Raji (cell line): ENCODE data around the gene UBE2Q1.

ENCODE experiments used
- POLR2A ChIP-seq: IDR thresholded peaks from 2 replicates; pipeline ENCODE4 v1.6.1; 2011; ENCODE audit warnings: low read depth, low read length, control low read depth; ENCODE audit not compliant: insufficient read depth

UBE2Q1 gene

DNA sequence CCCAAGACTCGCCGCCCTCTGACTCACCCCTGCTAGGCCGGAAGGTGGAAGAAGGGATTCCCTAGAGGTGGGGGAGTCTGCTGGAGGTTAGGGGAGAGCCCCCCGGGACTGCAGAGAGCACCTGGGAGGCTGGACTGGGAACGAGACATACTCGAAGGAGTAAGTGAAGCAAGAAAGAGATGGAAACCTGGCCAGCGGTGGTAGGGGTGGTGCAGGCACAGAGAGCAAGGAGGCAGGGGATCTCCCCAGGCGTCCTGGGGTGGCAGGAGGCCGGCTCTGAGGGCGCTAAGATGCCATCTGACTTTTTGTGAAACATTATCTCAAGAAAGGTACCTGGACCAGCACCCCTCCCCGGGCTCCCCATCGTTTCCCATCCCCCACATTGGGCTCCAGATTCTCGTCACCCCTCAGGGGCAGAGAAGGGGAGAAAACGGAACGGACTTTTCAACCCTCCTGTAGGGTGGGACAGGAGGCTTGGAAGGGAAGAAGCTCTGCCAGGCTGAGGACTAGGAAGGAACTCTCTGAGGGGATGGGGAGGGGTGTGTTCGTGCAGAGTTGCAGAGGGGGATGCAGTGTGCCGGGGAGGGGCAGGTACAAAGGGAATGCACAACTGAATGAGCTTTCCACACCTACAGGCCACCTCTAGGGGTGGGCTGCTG, 9.8 kb upstream of the UBE2Q1 start:
- TF ChIP-seq POLR2A: no peak

GRCh38 chr1:154567386-154568156, 9.1 kb upstream of the UBE2Q1 start, which contains the start of gene CHRNB2:
Gene CHRNB2, plus strand, starts transcription at chr1:154567778. Its CDS starts 267 bp downstream, at chr1:154568045.
- no peak for TF ChIP-seq POLR2A

DNA sequence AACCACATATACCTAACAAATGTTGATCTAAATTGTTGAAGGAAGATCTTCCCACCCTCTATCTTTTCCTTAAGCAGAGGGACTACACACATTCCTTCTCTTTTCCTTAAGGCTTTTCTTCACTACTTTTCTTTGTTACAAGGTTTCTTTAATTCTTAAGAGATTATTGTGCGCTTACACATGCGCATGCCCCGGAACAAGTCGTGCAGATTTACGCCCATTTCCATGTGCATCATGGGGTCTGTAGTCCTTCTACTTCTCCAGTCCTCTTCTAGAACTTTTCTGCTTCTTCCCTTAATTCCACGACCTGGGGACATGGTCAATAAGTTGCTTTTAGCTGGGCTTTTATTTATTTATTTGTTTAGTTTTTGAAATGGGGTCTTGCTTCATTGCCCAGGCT, 7.4 kb upstream of the UBE2Q1 start:
- TF ChIP-seq POLR2A: no peak

- TF ChIP-seq POLR2A: no peak
Observed at GRCh38 chr1:154559466-154560044, 1.1 kb upstream of the UBE2Q1 start.

DNA sequence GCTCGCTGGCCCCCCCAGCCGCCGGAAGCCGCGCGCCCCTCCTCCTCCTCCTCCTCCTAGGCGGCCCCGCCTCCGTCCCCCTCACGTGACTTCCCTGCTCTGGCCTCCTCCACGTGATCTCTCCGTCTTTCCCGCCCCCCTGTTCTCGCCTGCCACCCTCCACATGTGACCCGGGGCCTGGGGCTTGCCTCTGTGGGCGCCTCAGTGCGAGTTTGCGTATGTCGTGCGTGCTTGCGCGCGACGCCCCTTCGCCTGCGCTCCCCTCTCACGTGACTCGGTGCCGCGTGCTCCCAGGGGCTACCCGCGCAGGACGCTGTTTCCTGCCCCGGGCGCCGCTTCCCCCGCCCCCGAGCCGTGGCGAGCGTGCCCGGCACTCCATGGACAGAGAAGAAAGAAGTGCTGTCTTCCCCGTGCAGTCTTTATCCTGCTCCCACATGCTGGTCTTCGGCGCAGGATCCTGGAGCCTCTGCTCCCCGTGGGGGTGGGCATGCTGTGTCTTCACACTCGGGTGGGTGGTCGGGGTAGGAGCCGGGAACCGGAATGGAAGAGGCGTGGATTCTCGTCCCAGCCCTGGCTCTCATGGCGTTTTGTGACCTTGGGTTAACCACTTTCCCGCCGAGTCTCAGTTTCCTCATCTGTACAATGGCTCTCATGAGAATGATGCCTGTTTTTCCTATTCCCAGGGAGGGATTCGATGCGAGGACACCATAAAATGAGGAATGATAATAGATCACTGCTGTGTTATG, 431 bp upstream of the UBE2Q1 start:
- TF ChIP-seq POLR2A: peak; percentile 76

DNA sequence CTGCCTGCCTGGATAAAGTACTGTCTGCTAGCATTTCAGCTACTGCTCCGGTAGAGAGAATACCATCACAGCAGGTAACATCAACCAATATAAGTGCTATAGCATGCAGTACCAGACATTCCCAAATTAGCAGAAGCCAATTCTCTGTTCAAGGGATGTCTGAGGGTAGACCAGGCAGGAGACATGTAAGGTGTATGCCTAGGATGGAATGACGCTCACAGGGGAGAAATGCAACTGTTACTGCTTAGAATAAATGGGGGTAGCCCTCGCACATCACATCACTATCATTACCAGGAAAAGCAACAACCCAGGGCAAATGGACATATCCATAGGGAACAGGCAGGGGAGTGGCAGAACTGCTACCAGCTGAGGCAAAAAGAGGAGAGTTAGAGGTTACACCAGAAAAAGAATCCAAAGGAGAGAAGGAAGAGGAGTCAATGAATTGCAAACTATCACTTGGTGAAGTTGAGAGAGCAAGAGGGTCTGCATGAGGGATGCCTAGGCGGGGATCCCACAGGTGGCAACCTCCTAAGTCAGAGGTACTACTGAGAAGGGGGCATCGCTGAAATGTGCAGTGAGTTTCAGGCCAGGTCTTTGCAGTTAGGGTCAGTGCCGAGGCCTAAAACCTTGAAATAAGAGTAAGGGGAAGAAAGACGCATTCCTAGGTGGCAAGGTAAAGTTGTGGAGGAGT, 1.1 kb downstream of the UBE2Q1 start:
- 0 out of 2 replicates have a peak, but pooled peaks have one; percentile 28 for TF ChIP-seq POLR2A

DNA sequence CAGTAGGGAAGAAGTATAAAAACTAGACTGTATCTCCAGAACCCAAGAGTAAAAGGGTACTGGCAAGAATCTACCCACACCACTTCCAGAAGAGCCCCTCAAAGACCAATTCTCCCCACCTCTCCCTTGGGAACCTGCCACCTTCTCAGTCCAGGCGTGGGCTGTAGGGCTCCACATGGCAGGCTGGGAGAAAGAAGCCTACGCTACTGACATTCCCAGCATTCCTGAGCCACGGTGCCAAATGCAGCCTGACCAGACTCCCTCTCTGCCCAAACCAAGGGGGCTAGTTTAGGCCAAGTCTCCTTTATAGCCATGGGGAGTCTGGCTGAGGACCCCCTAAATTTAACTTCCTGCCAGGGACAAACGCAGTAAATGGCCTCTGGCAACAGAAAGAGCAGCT, 2.0 kb downstream of the UBE2Q1 start:
- no peak for TF ChIP-seq POLR2A

DNA sequence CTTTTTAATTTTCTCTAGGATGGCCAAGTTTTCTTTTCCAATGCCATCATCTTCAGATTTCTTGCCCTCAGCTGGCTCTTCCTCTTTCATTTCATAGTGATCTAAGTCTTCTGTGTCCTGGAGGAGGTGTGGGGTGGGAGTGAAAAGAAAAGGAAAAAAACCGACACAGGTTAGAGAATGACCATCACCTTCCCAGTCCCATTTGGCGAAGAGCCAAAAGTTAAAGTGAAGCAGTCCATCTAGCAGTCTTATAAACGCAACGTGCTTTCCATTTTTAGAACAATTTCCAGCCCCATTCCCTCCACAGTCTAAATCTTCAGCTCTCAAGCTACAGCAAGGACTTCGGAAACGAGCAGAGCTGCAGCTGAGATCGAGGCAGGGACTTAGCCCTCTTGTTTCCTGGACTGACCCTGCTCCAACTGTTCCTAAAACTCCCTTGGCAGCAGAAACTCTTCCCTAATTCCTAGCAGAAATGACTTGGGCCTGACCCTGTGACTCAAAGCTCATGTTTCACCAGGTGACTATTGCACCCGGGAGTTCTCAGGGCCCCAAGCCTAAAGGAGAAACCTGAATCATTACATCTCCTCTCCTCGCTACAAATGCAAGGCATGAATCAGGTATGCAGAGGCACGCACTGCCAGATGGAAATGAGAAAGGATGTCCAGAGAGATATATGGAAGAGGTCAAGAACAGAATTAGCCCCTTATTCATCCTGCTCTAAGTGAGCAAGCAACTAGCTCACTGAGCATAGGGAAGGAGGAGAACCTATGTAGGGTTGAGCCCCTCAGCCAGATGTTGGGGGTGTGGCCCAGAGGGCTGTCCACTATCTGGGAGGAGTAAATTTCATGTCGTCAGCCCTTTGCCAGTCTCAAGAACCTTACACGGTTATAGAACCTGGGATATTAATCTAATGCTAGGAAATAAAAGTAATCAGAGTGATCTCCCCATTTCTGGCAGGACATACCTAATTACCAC, 5.1 kb downstream of the UBE2Q1 start:
- no peak for TF ChIP-seq POLR2A

- TF ChIP-seq POLR2A: no peak
Observed at GRCh38 chr1:154552036-154552435, 6.4 kb downstream of the UBE2Q1 start.

GRCh38 chr1:154551474-154551873, 7.0 kb downstream of the UBE2Q1 start:
- no peak for TF ChIP-seq POLR2A

GRCh38 chr1:154550657-154551056, 7.8 kb downstream of the UBE2Q1 start:
- no peak for TF ChIP-seq POLR2A

DNA sequence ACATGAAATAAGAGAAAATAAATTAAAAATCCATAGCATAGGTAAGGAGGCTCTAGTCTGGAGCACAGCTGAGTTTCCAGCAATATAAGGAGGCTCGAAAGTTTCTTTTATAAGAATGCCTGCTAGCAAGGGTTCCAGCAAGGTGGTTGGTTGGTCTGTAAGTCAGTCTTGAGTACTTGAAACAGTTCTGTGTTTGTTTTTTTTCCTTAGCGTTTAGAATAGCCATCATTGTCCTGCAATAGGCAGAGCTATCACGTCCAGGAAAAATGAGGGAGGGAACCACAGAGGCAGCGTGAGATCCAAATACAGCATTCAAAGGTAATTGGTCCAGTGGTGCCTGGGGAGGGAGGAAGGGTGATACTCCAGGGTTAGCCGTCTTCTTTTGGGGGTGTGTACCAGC, 8.4 kb downstream of the UBE2Q1 start:
- no peak for TF ChIP-seq POLR2A

DNA sequence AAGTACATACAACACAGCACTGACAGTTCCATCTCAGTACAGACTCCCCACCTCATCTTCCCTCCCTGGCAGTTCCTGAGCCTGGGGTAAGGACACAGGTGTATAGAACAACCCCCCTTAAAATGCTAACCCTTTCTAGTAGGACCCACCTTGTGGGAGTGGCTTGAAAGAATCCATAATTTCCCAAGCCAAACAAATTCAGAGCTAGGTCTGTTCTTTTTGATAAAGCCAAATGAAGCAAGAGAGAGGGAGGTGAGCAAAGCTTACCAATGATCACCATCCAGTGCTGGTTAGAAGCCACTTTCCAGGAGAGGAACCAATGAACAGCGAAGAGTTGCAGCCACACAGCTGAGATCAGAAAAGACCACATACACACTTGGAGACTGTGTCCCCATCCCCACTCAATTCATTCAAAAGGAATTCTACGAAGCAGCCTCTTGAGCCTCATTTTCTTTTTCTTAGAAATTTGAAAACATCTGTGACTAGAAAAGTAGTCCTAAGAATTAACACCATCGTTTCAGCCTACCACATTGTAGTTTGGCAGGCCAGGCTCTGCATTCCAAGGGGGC, 9.2 kb downstream of the UBE2Q1 start:
- TF ChIP-seq POLR2A: no peak
